GM12878 (cell line): Measurements from ENCODE around the gene EOLA1.

ENCODE experiments used
- CTCF ChIP-seq, 3 experiments: IDR thresholded peaks in 2 of 3; conservative IDR thresholded peaks in 1 of 3; 2 replicates each; pipeline ENCODE4 v1.5.1; 2011; ENCODE audit warnings: low read depth in 3 of 3, low read length in 3 of 3, mild to moderate bottlenecking in 3 of 3, control low read depth in 2 of 3, moderate library complexity in 2 of 3, inconsistent platforms in 1 of 3, mixed read lengths in 1 of 3; ENCODE audit not compliant: control insufficient read depth in 2 of 3, insufficient read depth in 1 of 3; ENCODE audit errors: extremely low read depth in 1 of 3
- FOS ChIP-seq: IDR thresholded peaks from 3 replicates; pipeline ENCODE4 v1.6.1; 2011; ENCODE audit warnings: borderline replicate concordance; ENCODE audit not compliant: insufficient read length; ENCODE audit errors: extremely low read depth
- MEF2A ChIP-seq: IDR thresholded peaks from 2 replicates; pipeline ENCODE4 v1.6.1; 2011; ENCODE audit warnings: low read depth, mild to moderate bottlenecking, low read length, moderate library complexity; ENCODE audit not compliant: insufficient read depth
- POLR2AphosphoS2 ChIP-seq: IDR thresholded peaks from 2 replicates; pipeline ENCODE4 v1.6.1; 2011; ENCODE audit warnings: low read depth, mild to moderate bottlenecking, low read length, improper control_type of control experiment, moderate library complexity
- RAD21 ChIP-seq: IDR thresholded peaks from 2 replicates; pipeline ENCODE4 v1.6.1; 2011; ENCODE audit warnings: mild to moderate bottlenecking, low read depth, low read length, moderate library complexity; ENCODE audit not compliant: insufficient read depth
- TAF1 ChIP-seq: IDR thresholded peaks from 2 replicates; pipeline ENCODE4 v1.6.1; 2011; ENCODE audit warnings: mild to moderate bottlenecking, low read depth, low read length, borderline replicate concordance
- ZBTB40 ChIP-seq: fragments of 450-650 bp; IDR thresholded peaks from 2 replicates; pipeline ENCODE4 v1.6.1; 2016; ENCODE audit warnings: mild to moderate bottlenecking, moderate library complexity, borderline replicate concordance

DNA sequence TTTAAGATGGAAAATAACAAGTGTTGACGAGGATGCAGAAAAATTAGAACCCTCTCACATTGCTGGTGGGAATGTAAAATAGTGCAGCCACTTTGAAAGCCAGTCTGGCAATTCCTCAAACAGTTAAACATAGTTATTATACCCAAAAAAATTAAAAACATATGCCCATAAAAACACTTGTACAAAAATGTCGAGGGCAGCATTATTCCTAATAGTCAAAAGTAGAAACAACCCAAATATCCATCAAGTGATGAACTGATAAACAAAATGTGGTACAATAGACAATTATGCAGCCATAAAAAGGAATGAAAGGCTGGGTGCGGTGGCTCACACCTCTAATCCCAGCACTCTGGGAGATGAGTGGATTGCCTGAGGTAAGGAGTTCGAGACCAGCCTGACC, 42.0 kb upstream of the EOLA1 start:
- TF ChIP-seq CTCF (IDR thresholded peaks at IDR 0.05 in 2 of 3, conservative IDR thresholded peaks at IDR 0.05 in 1 of 3; ENCODE audit: control insufficient read depth in 2 of 3, extremely low read depth in 1 of 3, insufficient read depth in 1 of 3, low read depth in 3 of 3, low read length in 3 of 3) (no peak), RAD21 (no peak), TAF1 (no peak), FOS (no peak), POLR2AphosphoS2 (no peak), MEF2A (no peak), ZBTB40 (no peak)
